Body of pancreas (tissue), 4 donors: ENCODE data around the gene RAC2.

Experiments
- POLR2A ChIP-seq, 3 donors: fragments of 450-650 bp; IDR thresholded peaks; one replicate each; pipeline ENCODE4 v1.6.1; 2016; ENCODE audit warnings: antibody characterized with exemption in 3 of 3, mild to moderate bottlenecking in 2 of 3
- TF ChIP-seq, protein P1 (sequence below), 7 experiments: fragments of 450-650 bp in 4 of 7; fragments of 200-600 bp in 3 of 7; sonication (generic) in 3 of 7; IDR thresholded peaks; one replicate each; pipeline ENCODE4 v1.5.1; 2016 to 2019; ENCODE audit warnings: antibody characterized with exemption in 7 of 7

DNA sequence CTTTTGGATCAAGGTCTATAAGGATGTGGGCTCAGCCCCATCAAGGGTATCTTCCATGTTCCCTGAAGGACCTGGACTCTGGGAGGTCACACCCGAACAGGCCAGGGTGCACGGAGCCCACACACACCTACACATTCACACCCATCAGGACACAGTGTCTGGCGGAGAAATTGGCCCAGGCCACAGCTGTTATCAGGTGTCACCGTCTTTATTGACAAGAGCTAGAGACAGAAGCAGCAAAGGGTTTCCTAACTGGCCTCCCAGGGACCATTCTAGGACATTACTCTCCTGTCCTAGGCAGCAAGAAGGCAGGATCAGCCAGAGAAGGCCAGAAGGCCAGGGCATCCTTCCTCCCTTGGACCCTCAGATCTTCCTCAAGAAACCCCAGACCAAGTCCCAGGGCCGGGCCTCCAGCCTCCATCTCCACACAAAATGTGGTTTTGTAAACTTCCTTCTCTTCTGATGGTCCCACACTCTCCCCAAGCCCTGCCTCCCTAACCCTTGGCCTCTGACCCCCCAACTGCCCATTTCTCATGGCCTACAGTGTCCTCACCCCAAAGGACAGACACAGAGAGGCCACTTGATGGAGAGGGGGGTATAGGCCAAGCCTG is 39.9 kb downstream of the RAC2 start:
- no peak for TF ChIP-seq POLR2A (IDR thresholded peaks at IDR 0.05)
- TF ChIP-seq, protein P1, sequence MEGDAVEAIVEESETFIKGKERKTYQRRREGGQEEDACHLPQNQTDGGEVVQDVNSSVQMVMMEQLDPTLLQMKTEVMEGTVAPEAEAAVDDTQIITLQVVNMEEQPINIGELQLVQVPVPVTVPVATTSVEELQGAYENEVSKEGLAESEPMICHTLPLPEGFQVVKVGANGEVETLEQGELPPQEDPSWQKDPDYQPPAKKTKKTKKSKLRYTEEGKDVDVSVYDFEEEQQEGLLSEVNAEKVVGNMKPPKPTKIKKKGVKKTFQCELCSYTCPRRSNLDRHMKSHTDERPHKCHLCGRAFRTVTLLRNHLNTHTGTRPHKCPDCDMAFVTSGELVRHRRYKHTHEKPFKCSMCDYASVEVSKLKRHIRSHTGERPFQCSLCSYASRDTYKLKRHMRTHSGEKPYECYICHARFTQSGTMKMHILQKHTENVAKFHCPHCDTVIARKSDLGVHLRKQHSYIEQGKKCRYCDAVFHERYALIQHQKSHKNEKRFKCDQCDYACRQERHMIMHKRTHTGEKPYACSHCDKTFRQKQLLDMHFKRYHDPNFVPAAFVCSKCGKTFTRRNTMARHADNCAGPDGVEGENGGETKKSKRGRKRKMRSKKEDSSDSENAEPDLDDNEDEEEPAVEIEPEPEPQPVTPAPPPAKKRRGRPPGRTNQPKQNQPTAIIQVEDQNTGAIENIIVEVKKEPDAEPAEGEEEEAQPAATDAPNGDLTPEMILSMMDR (IDR thresholded peaks at IDR 0.05): no peak
